H1 (cell line): ENCODE data around the gene MID1. TPM values are rescaled to one million over a fixed set of nuclear protein-coding genes. Genes with fewer than 3 reads are reported as not detected.

Experiments used
- CTCF ChIA-PET: fragments of 300-600 bp; sonication (Branson Sonifier 250); formaldehyde crosslinking; loops from one replicate; lab custom pipeline; 2021; ENCODE audit not compliant: partially characterized antibody; lab: Charles Lee
- POLR2A ChIA-PET: fragments of 300-600 bp; sonication (Branson Sonifier 250); formaldehyde crosslinking; loops from one replicate; lab custom pipeline; 2021; ENCODE audit warnings: inconsistent platforms; ENCODE audit not compliant: partially characterized antibody; lab: Charles Lee
- DNase-seq, 2 experiments: peaks; one replicate each; pipeline versions ENCODE4 v3.0.0 to v3.0.0-alpha.2; 2010 to 2022; ENCODE audit warnings: low spot score in 2 of 2, low read depth in 1 of 2, mixed read lengths in 1 of 2
- FAIRE-seq: peaks from 2 replicates; lab custom pipeline; 2011; peaks lifted over from hg19 to GRCh38; lab: Jason Lieb, UNC
- H2AFZ ChIP-seq: 2 replicates; pipeline ENCODE4 v1.8.1; 2012; ENCODE audit warnings: low read length, inconsistent platforms
- H2AK5ac ChIP-seq: 2 replicates; pipeline ENCODE4 v1.6.1; 2013; ENCODE audit warnings: low read depth, low read length
- H2BK120ac ChIP-seq: replicated peaks from 2 replicates; pipeline ENCODE3; 2013; ENCODE audit warnings: low read depth, low read length, inconsistent platforms
- H2BK12ac ChIP-seq: 2 replicates; pipeline ENCODE4 v1.6.1; 2013; ENCODE audit warnings: low read depth, low read length
- H2BK15ac ChIP-seq: 2 replicates; pipeline ENCODE4 v1.6.1; 2013; ENCODE audit warnings: low read length
- H2BK20ac ChIP-seq: 2 replicates; pipeline ENCODE4 v1.6.1; 2013; ENCODE audit warnings: low read length
- H2BK5ac ChIP-seq: 2 replicates; pipeline ENCODE4 v1.6.1; 2013; ENCODE audit warnings: low read depth, low read length
- H3K14ac ChIP-seq: 2 replicates; pipeline ENCODE4 v1.6.1; 2013; ENCODE audit warnings: inconsistent platforms; ENCODE audit not compliant: insufficient read length
- H3K18ac ChIP-seq: 2 replicates; pipeline ENCODE4 v1.6.1; 2013; ENCODE audit warnings: low read length; ENCODE audit errors: extremely low read depth
- H3K23ac ChIP-seq: 2 replicates; pipeline ENCODE4 v1.6.1; 2013; ENCODE audit warnings: inconsistent platforms; ENCODE audit not compliant: insufficient read length
- H3K23me2 ChIP-seq: 2 replicates; pipeline ENCODE4 v1.6.1; 2013; ENCODE audit warnings: low read depth, low read length
- H3K27ac ChIP-seq: 2 replicates; pipeline ENCODE4 v1.6.1; 2011; ENCODE audit warnings: low read depth, low read length, inconsistent platforms
- H3K27me3 ChIP-seq, 4 experiments: replicated peaks in 1 of 4; 1 replicate in 1 of 4; 2 replicates in 3 of 4; pipeline versions ENCODE4 v1.6.1 to v1.8.1; 2011 to 2013; ENCODE audit warnings: low read length in 3 of 4, mild to moderate bottlenecking in 3 of 4, inconsistent platforms in 2 of 4, mixed read lengths in 2 of 4, moderate library complexity in 1 of 4; ENCODE audit not compliant: control insufficient read depth in 3 of 4, insufficient read depth in 3 of 4; ENCODE audit errors: extremely low read depth in 1 of 4
- H3K36me3 ChIP-seq, 4 experiments: 2 replicates each; pipeline versions ENCODE4 v1.6.1 to v1.8.1; 2011 to 2013; ENCODE audit warnings: mild to moderate bottlenecking in 4 of 4, low read length in 3 of 4, moderate library complexity in 2 of 4, control low read depth in 1 of 4, inconsistent platforms in 1 of 4; ENCODE audit not compliant: insufficient read depth in 4 of 4, control insufficient read depth in 2 of 4
- H3K4ac ChIP-seq: replicated peaks from 2 replicates; pipeline ENCODE3; 2013; ENCODE audit warnings: low read length, low read depth, mixed read lengths, inconsistent platforms; ENCODE audit not compliant: insufficient read length
- H3K4me1 ChIP-seq, 4 experiments: replicated peaks in 1 of 4; 1 replicate in 1 of 4; 2 replicates in 3 of 4; pipeline versions ENCODE4 v1.6.1 to v1.8.1; 2011 to 2013; ENCODE audit warnings: low read length in 3 of 4, inconsistent platforms in 2 of 4, mixed read lengths in 1 of 4; ENCODE audit not compliant: insufficient read depth in 4 of 4, control insufficient read depth in 3 of 4
- H3K4me2 ChIP-seq, 2 experiments: 2 replicates each; pipeline versions ENCODE4 v1.6.1 to v1.8.1; 2011 to 2013; ENCODE audit warnings: low read depth in 2 of 2, low read length in 2 of 2, control low read depth in 1 of 2, inconsistent platforms in 1 of 2, mild to moderate bottlenecking in 1 of 2; ENCODE audit not compliant: insufficient read depth in 1 of 2
- H3K4me3 ChIP-seq, 4 experiments: fragments of 200-600, 300-600 bp in 1 of 4; sonication (generic), shearing (Covaris generic), sonication (Bioruptor Twin) in 1 of 4; 2 replicates each; pipeline versions ENCODE4 v1.5.1 to v1.8.1; 2011 to 2016; ENCODE audit warnings: low read length in 4 of 4, low read depth in 3 of 4, control low read depth in 2 of 4, inconsistent platforms in 2 of 4, mild to moderate bottlenecking in 2 of 4, mixed read lengths in 1 of 4, moderate library complexity in 1 of 4; ENCODE audit not compliant: insufficient read depth in 2 of 4; ENCODE audit errors: extremely low read depth in 1 of 4
- H3K56ac ChIP-seq: replicated peaks from 2 replicates; pipeline ENCODE3; 2013; ENCODE audit warnings: low read depth, mild to moderate bottlenecking, mixed read lengths, low read length, inconsistent platforms; ENCODE audit not compliant: insufficient read length
- H3K79me1 ChIP-seq: 2 replicates; pipeline ENCODE4 v1.6.1; 2013; ENCODE audit warnings: low read depth, low read length, control low read depth
- H3K79me2 ChIP-seq, 2 experiments: 2 replicates each; pipeline versions ENCODE4 v1.6.1 to v1.8.1; 2012 to 2013; ENCODE audit warnings: low read length in 2 of 2, mild to moderate bottlenecking in 2 of 2, inconsistent platforms in 1 of 2; ENCODE audit not compliant: insufficient read depth in 2 of 2, control insufficient read depth in 1 of 2
- H3K9ac ChIP-seq, 4 experiments: replicated peaks in 1 of 4; 1 replicate in 1 of 4; 2 replicates in 3 of 4; pipeline versions ENCODE4 v1.6.1 to v1.8.1; 2011 to 2013; ENCODE audit warnings: low read depth in 3 of 4, low read length in 3 of 4, control low read depth in 2 of 4, mild to moderate bottlenecking in 2 of 4, moderate library complexity in 2 of 4, inconsistent platforms in 1 of 4; ENCODE audit errors: extremely low read depth in 1 of 4
- H3K9me3 ChIP-seq, 2 experiments: 2 replicates each; pipeline versions ENCODE4 v1.6.1 to v1.8.1; 2012 to 2013; ENCODE audit warnings: mild to moderate bottlenecking in 2 of 2, moderate library complexity in 2 of 2, control low read depth in 1 of 2, inconsistent platforms in 1 of 2, low read depth in 1 of 2, low read length in 1 of 2, mixed read lengths in 1 of 2; ENCODE audit not compliant: insufficient read depth in 2 of 2
- H4K20me1 ChIP-seq, 2 experiments: replicated peaks in 1 of 2; 2 replicates each; pipeline versions ENCODE3 to v1.8.1; 2011 to 2013; ENCODE audit warnings: inconsistent platforms in 2 of 2, low read length in 2 of 2, mild to moderate bottlenecking in 1 of 2; ENCODE audit not compliant: insufficient read depth in 2 of 2, control insufficient read depth in 1 of 2
- H4K5ac ChIP-seq: 2 replicates; pipeline ENCODE4 v1.6.1; 2013; ENCODE audit warnings: low read length, low read depth, mixed read lengths, inconsistent platforms; ENCODE audit not compliant: insufficient read length
- H4K8ac ChIP-seq: 2 replicates; pipeline ENCODE4 v1.8.0; 2013; ENCODE audit warnings: mild to moderate bottlenecking, moderate library complexity, low read length, inconsistent platforms; ENCODE audit not compliant: insufficient read depth; ENCODE audit errors: extremely low read depth
- H4K91ac ChIP-seq: replicated peaks from 2 replicates; pipeline ENCODE3; 2013; ENCODE audit warnings: low read length, mixed read lengths, inconsistent platforms; ENCODE audit not compliant: insufficient read length
- CBX5 ChIP-seq: fragments of 300-800, 300-1000 bp; sonication (generic); IDR thresholded peaks from 2 replicates; pipeline ENCODE4 v1.7.1; 2016; ENCODE audit warnings: antibody characterized with exemption, low read length, low read depth
- RBBP5 ChIP-seq: IDR thresholded peaks from 2 replicates; pipeline ENCODE4 v1.7.1; 2012; ENCODE audit warnings: low read depth, mild to moderate bottlenecking, inconsistent platforms, low read length, moderate library complexity, borderline replicate concordance
- YY1 ChIP-seq: IDR thresholded peaks from 2 replicates; pipeline ENCODE4 v1.6.1; 2011; ENCODE audit warnings: low read depth, mild to moderate bottlenecking, low read length
- WGBS, 2 experiments: shearing (Covaris generic) in 1 of 2; methylation state at CpG; one replicate each; pipeline versions ENCODE4 v1.1.6 to v1.1.7; 2013 to 2015; ENCODE audit warnings: low lambda C conversion rate in 2 of 2, mixed read lengths in 2 of 2, inconsistent platforms in 1 of 2, low coverage in 1 of 2, missing lambda C conversion rate in 1 of 2; ENCODE audit not compliant: insufficient replicate concordance in 2 of 2, insufficient coverage in 1 of 2, insufficient read length in 1 of 2; ENCODE audit errors: extremely low coverage in 1 of 2, missing lambda C conversion rate in 1 of 2; 5-methylcytosine and 5-hydroxymethylcytosine counted together
- polyA plus RNA-seq, 7 experiments: library from polyadenylated mRNA; depleted of rRNA in 3 of 7; stranded (reverse) in 5 of 7; unstranded in 2 of 7; fragments of >200 nt in 5 of 7; fragments of 200-250 nt in 2 of 7; gene quantifications; 1 replicate in 5 of 7; 2 replicates in 1 of 7; 4 replicates in 1 of 7; pipeline versions ENCODE4 v1.2.1 to v1.2.3, GENCODE V29; 2011 to 2013; ENCODE audit warnings: missing spikeins in 2 of 7, mixed read lengths in 2 of 7
- total RNA-seq: library from RNA; stranded (reverse); fragmentation: NEBNext Ultra II Directional; extraction: Animal tissue kit (Norgen Biotek cat#: 25700); gene quantifications from 2 replicates; pipeline ENCODE4 v1.2.1, GENCODE V29; 2021
- TF ChIP-seq, protein P1 (sequence below): IDR thresholded peaks from 2 replicates; pipeline ENCODE4 v1.6.1; 2012; ENCODE audit warnings: low read length, inconsistent platforms

MID1 gene
- total and polyA plus RNA-seq, 2 of the 8 experiments (the other 6 are each of a cell fraction or from before 2014, with no cell fraction given): 12.9 to 54.3 TPM

DNA sequence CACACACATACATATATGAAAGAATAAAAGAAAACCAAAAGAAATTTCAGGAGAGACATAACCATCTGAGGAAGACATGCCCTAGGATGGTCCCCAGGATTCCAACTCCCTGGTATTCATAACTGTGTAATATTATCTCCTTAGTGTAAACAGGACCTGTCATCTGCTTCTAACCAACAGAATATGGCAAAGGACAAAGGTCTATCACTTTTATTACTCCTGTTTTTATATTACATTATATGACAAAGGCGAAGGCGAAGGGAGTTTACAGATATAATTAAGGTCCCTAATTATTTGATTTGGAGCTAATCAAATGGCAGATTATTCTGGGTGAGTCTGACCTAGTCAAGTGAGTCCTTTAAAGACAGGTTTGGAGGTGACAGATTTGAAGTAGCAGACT lies 155.1 kb downstream of the MID1 start:
- WGBS, 2 experiments: 86% methylated on average over 2 of the region's 2 CpGs; no CpG with 5 or more reads in 1 of the 2 experiments
- FAIRE-seq: no peak

More for the DNA sequence above, 155.1 kb downstream of the MID1 start:
- Histone ChIP-seq H3K79me2 (no peaks in the 10 kb centered on the region), H4K20me1 (no peaks in the 10 kb centered on the region), H3K4ac (no peak overlapping the region), H3K27ac (no peak overlapping the region), H3K23me2 (no peaks in the 10 kb centered on the region; the same call in 1 of the 2 replicates), H4K91ac (no peak overlapping the region), H3K79me1 (no peaks in the 10 kb centered on the region), H3K18ac (no peak overlapping the region), H2BK5ac (no peak overlapping the region), H3K27me3 (no peaks in the 10 kb centered on the region), H3K36me3 (peaks cover 0 to 15% (median 5%) of the 10 kb centered on the region in 4 experiments; a peak in 3 of 8 replicates), H3K4me3 (no peak overlapping the region), H2AFZ (no peak overlapping the region), H2AK5ac (no peak overlapping the region), H4K8ac (no peak overlapping the region), H2BK120ac (no peak overlapping the region), H2BK20ac (no peak overlapping the region), H2BK12ac (no peak overlapping the region), H3K23ac (no peak overlapping the region), H3K9me3 (no peaks in the 10 kb centered on the region), H3K4me2 (no peak overlapping the region), H3K56ac (no peak overlapping the region), H3K4me1 (peaks cover 0 to 4% (median under 1%) of the 10 kb centered on the region in 4 experiments; a peak in 3 of 7 replicates), H3K14ac (no peak overlapping the region), H3K9ac (no peak overlapping the region), H2BK15ac (no peak overlapping the region), H4K5ac (no peak overlapping the region)
- POLR2A ChIA-PET: no interaction called here
- TF ChIP-seq, protein P1, sequence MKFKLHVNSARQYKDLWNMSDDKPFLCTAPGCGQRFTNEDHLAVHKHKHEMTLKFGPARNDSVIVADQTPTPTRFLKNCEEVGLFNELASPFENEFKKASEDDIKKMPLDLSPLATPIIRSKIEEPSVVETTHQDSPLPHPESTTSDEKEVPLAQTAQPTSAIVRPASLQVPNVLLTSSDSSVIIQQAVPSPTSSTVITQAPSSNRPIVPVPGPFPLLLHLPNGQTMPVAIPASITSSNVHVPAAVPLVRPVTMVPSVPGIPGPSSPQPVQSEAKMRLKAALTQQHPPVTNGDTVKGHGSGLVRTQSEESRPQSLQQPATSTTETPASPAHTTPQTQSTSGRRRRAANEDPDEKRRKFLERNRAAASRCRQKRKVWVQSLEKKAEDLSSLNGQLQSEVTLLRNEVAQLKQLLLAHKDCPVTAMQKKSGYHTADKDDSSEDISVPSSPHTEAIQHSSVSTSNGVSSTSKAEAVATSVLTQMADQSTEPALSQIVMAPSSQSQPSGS: no peak
- no peak for TF ChIP-seq CBX5
- no peak for TF ChIP-seq YY1
- TF ChIP-seq RBBP5: no peak
- no peak for DNase-seq
- CTCF ChIA-PET: interaction anchor here (0.7 to 1.3 kb wide), 2 partner anchors 150 to 271 kb away, joined by 3 read pairs; no protein-coding TSS in a partner anchor
